Pericardium fibroblast (primary cell): ENCODE results near the gene PEX14. TPM values are rescaled to one million over a fixed set of nuclear protein-coding genes. Genes with fewer than 3 reads are reported as not detected.

Experiments
- total RNA-seq: library from RNA; depleted of rRNA; stranded (reverse); fragments of >200 nt; gene quantifications from 2 replicates; pipeline ENCODE4 v1.2.3, GENCODE V29; 2015

The PEX14 gene, protein sequence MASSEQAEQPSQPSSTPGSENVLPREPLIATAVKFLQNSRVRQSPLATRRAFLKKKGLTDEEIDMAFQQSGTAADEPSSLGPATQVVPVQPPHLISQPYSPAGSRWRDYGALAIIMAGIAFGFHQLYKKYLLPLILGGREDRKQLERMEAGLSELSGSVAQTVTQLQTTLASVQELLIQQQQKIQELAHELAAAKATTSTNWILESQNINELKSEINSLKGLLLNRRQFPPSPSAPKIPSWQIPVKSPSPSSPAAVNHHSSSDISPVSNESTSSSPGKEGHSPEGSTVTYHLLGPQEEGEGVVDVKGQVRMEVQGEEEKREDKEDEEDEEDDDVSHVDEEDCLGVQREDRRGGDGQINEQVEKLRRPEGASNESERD
- 11.0 and 18.8 TPM in 2 replicates for total RNA-seq

DNA sequence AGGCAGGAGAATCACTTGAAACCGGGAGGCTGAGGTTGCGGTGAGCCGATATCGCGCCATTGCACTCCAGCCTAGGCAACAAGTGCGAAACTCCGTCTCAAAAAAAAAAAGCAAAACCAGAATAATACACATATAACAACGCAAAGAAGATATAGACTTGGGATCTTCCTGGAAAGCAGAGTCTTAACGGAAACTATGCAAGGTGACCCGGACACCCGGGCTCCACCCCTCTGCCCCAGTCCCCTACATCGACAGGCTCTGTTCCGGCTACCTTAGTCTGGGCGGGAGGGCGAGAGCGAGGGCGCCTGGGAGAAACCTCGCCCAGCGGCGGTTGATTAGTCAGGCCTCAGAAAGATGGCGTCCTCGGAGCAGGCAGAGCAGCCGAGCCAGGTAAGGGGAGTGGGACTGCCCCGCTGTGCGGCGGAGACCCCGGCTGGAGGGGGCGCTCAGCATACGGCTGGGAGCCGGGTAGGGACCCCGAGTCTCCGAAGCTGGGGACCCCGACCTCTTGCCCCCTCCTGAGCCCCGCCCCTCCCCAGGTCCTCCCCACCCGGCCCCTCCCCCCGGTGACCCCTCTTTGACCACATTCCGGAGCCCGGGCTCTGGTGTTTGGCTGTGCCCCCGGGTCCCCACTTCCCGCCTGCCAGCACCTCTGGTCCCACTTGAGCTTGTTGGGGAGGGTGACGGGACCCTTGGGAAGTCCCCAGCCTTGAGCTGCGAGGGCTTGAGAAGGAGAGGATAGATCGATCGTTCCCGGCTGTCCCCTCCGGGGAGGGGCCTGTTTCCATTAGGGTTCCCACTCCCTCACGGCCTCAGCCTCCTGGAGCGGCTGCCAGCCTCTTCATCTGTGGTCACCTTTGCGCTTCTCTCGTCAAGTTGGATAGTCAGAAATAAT, at the start of gene PEX14:
Gene PEX14, plus strand, starts transcription at position 338 of the 895 bp plus-strand sequence. Its CDS starts 17 bp downstream, at position 355.

DNA sequence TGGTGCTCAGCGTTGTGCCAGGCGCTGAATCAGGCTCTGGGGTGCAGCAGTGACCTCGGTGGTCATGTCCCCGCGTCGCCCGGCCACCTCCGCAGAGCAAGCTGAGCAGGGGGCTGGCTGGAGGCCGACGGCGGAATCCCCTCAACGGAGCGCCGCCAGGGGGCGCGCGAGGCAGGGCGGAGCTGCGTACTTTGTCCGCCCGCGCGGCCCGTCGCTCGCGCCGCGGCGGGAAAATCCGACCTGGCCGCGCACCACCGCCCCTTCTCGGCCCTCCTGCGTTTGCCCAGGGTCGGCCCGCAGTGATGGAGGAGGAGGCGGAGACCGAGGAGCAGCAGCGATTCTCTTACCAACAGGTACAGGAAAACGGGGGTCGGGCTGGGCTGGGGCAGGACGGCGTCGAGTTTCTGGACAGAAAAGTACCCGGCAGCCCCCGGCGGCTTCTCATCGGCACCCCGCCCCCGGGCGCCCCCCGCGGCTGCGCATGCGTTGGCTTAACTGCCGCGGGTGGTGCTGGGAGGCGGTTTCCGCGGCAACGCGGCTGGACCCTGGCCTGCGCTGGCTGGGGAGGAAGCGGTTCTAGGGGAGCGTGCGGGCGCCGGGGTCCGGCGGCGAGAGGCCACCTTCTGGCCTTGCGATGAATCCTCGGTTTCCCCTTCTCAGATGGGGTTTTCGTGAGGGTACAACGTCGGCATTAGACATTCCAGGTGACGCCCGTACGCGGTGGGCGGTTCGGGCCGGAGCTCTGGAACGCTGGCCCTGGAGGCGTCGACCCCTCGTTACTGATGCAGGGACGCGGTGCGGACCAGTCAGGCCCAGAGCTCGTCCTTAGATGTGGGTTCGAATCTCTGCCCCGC, 44.3 kb upstream of the PEX14 start, which contains the start of gene CENPS:
Gene CENPS, plus strand, starts transcription at position 218 of the 854 bp plus-strand sequence. Its CDS starts 85 bp downstream, at position 303.

DNA sequence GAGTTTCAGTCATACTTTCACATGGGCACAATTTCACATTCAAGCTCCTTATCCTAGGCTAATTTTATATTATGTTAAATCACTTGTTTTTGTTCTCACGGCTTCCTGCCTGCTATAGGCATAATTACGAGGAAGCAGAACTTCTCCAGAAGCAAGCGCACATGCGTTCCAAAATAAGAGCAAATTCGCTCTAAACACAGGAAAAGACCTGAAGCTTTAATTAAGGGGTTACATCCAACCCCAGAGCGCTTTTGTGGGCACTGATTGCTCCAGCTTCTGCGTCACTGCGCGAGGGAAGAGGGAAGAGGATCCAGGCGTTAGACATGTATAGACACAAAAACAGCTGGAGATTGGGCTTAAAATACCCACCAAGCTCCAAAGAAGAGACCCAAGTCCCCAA, 25.0 kb upstream of the PEX14 start, which contains the start of gene CORT:
Gene CORT, plus strand, starts transcription at position 281 of the 400 bp plus-strand sequence. CDS start 193 bp downstream, outside the sequence.

DNA sequence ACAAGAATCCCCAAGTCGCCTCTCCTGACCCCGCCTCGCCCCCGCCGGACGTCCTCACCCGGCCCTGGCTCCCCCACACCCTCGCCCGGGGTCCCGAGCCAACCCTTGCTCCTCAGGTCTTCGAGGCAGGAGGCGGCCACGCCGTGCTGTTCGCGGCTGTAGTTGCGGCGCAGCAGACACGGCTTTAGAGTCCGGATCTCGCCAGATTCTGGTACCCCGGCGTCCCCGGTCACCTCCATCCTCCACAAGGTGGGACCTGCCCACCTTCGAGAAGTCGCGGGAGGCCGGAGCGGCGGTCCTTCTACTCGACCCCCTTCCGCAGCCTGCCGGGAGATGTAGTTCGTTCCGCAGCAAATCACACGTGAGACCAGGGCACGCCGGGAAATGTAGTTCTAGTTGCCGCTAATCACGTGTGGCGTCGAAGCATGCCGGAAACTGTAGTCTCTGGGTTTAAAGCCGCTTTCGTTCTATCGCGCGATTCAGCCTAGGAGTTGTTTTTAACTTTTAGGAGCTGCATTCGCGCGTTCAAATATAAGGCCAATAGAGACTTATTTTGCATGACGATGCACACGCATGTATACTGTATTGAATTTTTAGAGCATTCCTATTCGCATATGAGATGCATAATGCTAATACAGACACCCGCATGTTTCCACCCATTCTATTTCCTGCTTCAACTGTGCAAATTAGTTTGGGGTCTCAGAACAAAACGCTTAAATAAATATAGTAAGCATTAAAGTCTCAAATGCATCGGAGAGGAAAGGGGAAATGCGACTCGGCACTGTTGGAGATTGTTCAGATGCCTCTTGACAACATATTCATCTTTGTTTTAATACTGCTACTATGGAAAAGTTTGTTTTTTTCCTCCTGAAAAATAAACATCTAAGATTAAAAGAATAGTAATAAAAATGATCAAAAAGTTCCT, 2.3 kb upstream of the PEX14 start, which contains the start of gene DFFA:
Gene DFFA, minus strand, starts transcription at position 310 of the 925 bp plus-strand sequence. Its CDS starts 71 bp downstream, at position 239.

Other genes starting within 250 kb of the PEX14 start
- 138 and 245 TPM in 2 replicates for gene PGD, start 75.9 kb upstream of the PEX14 start, total RNA-seq
- 5.4 and 6.5 TPM in 2 replicates for gene CENPS, start 44.5 kb upstream of the PEX14 start, total RNA-seq
- gene CORT, start 24.9 kb upstream of the PEX14 start, total RNA-seq = not detected in 2 replicates
- 21.1 and 23.6 TPM in 2 replicates for gene DFFA, start 2.4 kb upstream of the PEX14 start, total RNA-seq